Gastrocnemius medialis (tissue), 4 donors: ENCODE data around the gene PHACTR3. TPM values are rescaled to one million over a fixed set of nuclear protein-coding genes. Genes with fewer than 3 reads are reported as not detected.

Experiments used
- ATAC-seq, 2 donors: fragments of 150-250 bp; one replicate each; pipeline ENCODE4 v1.9.1; 2016
- DNase-seq, 2 donors: peaks; one replicate each; pipeline ENCODE4 v3.0.0-alpha.2; 2019
- H3K27ac ChIP-seq, 4 donors: fragments of 200-600 bp; sonication (generic); 1 replicate in 1 of 4; 2 replicates in 3 of 4; pipeline ENCODE4 v1.5.1; 2016 to 2018; ENCODE audit warnings: mild to moderate bottlenecking in 2 of 4, moderate library complexity in 1 of 4
- H3K27me3 ChIP-seq, 3 donors: fragments of 200-600 bp; sonication (generic) in 2 of 3; 1 replicate in 1 of 3; 2 replicates in 2 of 3; pipeline versions ENCODE4 v1.5.1 to v1.6.0; 2016 to 2019; ENCODE audit warnings: mild to moderate bottlenecking in 1 of 3, moderate library complexity in 1 of 3
- H3K36me3 ChIP-seq, 2 donors: fragments of 200-600 bp; sonication (generic) in 1 of 2; one replicate each; pipeline ENCODE4 v1.5.1; 2017 to 2018
- H3K4me1 ChIP-seq, 2 donors: fragments of 200-600 bp; sonication (generic) in 1 of 2; one replicate each; pipeline ENCODE4 v1.5.1; 2016 to 2017; ENCODE audit warnings: mild to moderate bottlenecking in 2 of 2
- H3K4me3 ChIP-seq, 4 donors: fragments of 200-600 bp; sonication (generic) in 3 of 4; 1 replicate in 1 of 4; 2 replicates in 3 of 4; pipeline ENCODE4 v1.5.1; 2016 to 2019; ENCODE audit warnings: mild to moderate bottlenecking in 2 of 4
- H3K9me3 ChIP-seq, 3 donors: fragments of 200-600 bp; sonication (generic) in 2 of 3; 1 replicate in 1 of 3; 2 replicates in 2 of 3; pipeline ENCODE4 v1.5.1; 2016 to 2019
- POLR2A ChIP-seq, 2 donors: fragments of 450-650 bp; IDR thresholded peaks; one replicate each; pipeline ENCODE4 v1.6.1; 2017; ENCODE audit warnings: antibody characterized with exemption in 2 of 2, mild to moderate bottlenecking in 2 of 2, moderate library complexity in 2 of 2
- in situ Hi-C, 4 donors: fragments of 200-750 bp; cut with MboI; loops; one replicate each; pipeline versions ENCODE4 v1.15.0 to v1.8.0; 2017; ENCODE audit warnings: low sequenced_read_pairs in 4 of 4
- intact Hi-C: fragments of 100-400 bp; cut with DNase I; formaldehyde crosslinking; loops from one replicate; pipeline ENCODE4 v1.15.1; 2023; ENCODE audit warnings: low total_unique reads
- total RNA-seq, 4 donors: library from RNA; depleted of rRNA; stranded (reverse); fragments of >200 nt; gene quantifications; one replicate each; pipeline versions ENCODE4 v1.1.0 to v1.2.3, GENCODE V29; 2016
- TF ChIP-seq, protein P1 (sequence below), 5 experiments: fragments of 450-650 bp in 3 of 5; fragments of 200-600 bp in 2 of 5; sonication (generic) in 2 of 5; IDR thresholded peaks in 4 of 5; conservative IDR thresholded peaks in 1 of 5; 1 replicate in 4 of 5; 2 replicates in 1 of 5; pipeline ENCODE4 v1.5.1; 2016 to 2019; ENCODE audit warnings: antibody characterized with exemption in 5 of 5, mild to moderate bottlenecking in 3 of 5, moderate library complexity in 3 of 5

The PHACTR3 gene
- total RNA-seq, 4 donors from 2014 or later = 0.24 to 1.1 (median 0.59) TPM; not detected in 1

DNA sequence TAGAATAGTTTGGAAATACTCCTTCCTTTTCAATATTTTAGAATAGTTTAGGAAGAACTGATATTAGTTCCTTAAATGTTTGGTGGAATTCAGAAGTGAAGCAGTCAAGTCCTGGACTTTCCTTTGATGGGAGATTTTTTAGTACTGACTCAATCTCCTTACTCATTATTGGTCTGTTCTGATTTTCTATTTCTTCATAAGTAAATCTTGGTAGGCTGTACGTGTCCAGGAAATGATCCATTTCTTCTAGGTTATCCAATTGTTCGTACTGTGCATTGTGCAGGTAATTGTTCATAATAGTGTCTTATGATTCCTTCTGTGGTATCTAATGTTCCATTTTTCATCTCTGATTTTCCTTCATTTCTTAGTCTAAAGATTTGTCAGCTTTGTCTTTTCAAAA, 190.2 kb downstream of the PHACTR3 start:
- TF ChIP-seq, protein P1, sequence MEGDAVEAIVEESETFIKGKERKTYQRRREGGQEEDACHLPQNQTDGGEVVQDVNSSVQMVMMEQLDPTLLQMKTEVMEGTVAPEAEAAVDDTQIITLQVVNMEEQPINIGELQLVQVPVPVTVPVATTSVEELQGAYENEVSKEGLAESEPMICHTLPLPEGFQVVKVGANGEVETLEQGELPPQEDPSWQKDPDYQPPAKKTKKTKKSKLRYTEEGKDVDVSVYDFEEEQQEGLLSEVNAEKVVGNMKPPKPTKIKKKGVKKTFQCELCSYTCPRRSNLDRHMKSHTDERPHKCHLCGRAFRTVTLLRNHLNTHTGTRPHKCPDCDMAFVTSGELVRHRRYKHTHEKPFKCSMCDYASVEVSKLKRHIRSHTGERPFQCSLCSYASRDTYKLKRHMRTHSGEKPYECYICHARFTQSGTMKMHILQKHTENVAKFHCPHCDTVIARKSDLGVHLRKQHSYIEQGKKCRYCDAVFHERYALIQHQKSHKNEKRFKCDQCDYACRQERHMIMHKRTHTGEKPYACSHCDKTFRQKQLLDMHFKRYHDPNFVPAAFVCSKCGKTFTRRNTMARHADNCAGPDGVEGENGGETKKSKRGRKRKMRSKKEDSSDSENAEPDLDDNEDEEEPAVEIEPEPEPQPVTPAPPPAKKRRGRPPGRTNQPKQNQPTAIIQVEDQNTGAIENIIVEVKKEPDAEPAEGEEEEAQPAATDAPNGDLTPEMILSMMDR (IDR thresholded peaks at IDR 0.05 in 4 of 5, conservative IDR thresholded peaks at IDR 0.05 in 1 of 5) = no peak
- TF ChIP-seq POLR2A (IDR thresholded peaks at IDR 0.05) = no peak
- Histone ChIP-seq H3K36me3 (no peaks in the 10 kb centered on the region), H3K4me1 (no peaks in the 10 kb centered on the region), H3K4me3 (no peak overlapping the region), H3K27me3 (no peaks in the 10 kb centered on the region), H3K9me3 (peaks cover 0 to 18% (median 0%) of the 10 kb centered on the region in 3 donors), H3K27ac (no peak overlapping the region)
- in situ Hi-C loops = loop anchor here in 1 of 4 donors (5.0 kb wide), 1 partner anchor 58 kb away; no protein-coding TSS in a partner anchor
- ATAC-seq (no peak), DNase-seq (no peak)
- intact Hi-C loops = no loop called here

DNA sequence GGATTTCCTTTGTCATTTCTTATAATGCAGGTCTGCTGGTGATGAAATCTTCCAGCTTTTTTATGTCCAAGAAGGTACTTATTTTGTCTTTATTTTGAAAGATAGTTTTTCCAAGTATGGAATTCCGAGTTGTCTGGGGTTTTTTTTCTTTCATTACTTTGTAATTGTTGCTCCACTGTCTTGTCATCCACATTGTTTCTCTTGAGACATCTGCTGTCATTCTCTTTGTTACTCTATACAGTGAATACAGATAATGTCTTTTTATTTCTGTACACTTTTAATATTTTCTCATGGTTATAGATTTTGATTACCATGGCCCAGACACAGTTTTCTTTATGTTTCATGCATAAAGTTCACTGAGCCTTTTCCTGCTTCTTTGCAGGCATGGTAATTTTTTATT, 196.0 kb downstream of the PHACTR3 start:
- ATAC-seq (no peak), DNase-seq (no peak)
- H3K36me3 ChIP-seq = no peaks in the 10 kb centered on the region
- intact Hi-C loops = no loop called here
- TF ChIP-seq POLR2A (IDR thresholded peaks at IDR 0.05) = no peak
- TF ChIP-seq, protein P1 (IDR thresholded peaks at IDR 0.05 in 4 of 5, conservative IDR thresholded peaks at IDR 0.05 in 1 of 5) = no peak
- H3K4me3 ChIP-seq = no peak overlapping the region
- peaks cover 0 to 4% (median 0%) of the 10 kb centered on the region in 3 donors for H3K9me3 ChIP-seq
- no peaks in the 10 kb centered on the region for H3K4me1 ChIP-seq
- in situ Hi-C loops = no loop called here
- no peak overlapping the region for H3K27ac ChIP-seq
- peaks cover 0 to 3% (median 0%) of the 10 kb centered on the region in 3 donors for H3K27me3 ChIP-seq

DNA sequence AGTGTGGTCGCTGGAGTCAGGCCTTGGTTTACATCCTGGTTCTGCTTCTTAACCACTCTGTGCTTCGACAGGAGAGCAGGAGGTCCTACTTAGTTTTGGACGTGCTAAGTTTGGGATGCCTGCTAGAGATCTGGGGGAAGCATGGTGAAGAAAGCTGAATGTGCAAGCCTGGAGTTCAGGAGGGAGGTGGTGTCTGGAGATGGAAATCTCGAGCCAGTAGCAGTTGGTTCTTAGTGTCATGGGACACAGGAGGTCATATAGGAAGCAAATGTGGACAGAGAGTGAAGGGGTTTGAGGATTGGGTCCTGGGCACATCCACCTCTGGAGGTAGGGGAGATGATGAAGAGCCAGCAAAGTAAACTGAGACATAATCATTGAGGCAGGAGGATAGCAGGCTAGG, 197.7 kb downstream of the PHACTR3 start:
- no peak for TF ChIP-seq POLR2A (IDR thresholded peaks at IDR 0.05)
- TF ChIP-seq, protein P1 (IDR thresholded peaks at IDR 0.05 in 4 of 5, conservative IDR thresholded peaks at IDR 0.05 in 1 of 5) = no peak
- ATAC-seq = no peak
- H3K27ac ChIP-seq = no peak overlapping the region

DNA sequence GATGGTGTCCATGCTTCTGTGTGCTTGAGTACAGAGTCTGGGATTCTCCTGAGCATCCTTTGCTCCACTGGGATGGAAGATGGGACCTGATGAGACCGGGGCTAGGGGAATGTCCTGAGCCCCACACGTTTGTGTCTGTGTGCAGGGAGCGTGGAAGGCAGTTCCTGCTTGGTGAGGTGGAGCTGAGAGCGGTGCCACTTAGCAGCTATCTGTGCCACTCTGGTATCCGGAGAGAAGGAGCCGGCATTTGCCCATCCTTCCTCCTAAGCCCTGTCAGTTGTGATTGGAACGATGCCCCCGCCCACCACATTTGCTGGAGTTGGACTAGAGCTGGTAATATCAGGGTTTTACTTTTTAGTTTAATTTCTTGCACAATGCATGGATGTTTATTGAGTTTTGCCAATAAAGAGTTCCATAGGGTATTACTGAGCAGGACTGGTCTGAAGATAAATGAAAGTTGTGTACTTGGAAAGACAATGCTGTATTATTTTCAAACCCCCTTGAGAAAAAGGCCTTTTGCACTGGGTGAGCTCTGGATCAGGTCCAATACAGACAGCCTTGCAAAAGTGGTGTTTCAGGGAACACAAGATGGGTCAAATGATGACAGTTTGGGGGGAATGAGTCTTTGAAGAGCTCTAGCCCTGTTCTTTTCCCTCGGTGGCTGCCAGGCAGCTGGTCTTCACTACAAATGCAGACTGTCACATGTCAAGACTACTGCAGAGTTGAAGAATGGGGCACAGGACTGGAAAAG, 198.3 kb downstream of the PHACTR3 start:
- in situ Hi-C loops (no loop called here), intact Hi-C loops (no loop called here)
- Histone ChIP-seq H3K9me3 (no peaks in the 10 kb centered on the region), H3K4me3 (no peak overlapping the region), H3K27ac (no peak overlapping the region), H3K36me3 (no peaks in the 10 kb centered on the region), H3K27me3 (peaks cover 0 to 3% (median 0%) of the 10 kb centered on the region in 3 donors), H3K4me1 (no peaks in the 10 kb centered on the region)
- DNase-seq = no peak
- no peak for ATAC-seq
- TF ChIP-seq POLR2A (IDR thresholded peaks at IDR 0.05) = no peak
- TF ChIP-seq, protein P1 (IDR thresholded peaks at IDR 0.05 in 4 of 5, conservative IDR thresholded peaks at IDR 0.05 in 1 of 5) = no peak

More for the DNA sequence above, 197.7 kb downstream of the PHACTR3 start:
- in situ Hi-C loops = no loop called here
- Histone ChIP-seq H3K27me3 (peaks cover 0 to 3% (median 0%) of the 10 kb centered on the region in 3 donors), H3K9me3 (no peaks in the 10 kb centered on the region), H3K4me3 (no peak overlapping the region), H3K4me1 (no peaks in the 10 kb centered on the region), H3K36me3 (no peaks in the 10 kb centered on the region)
- no peak for DNase-seq
- intact Hi-C loops = no loop called here
